ENCODE results near the gene TNFAIP8L2. TPM values are rescaled to one million over a fixed set of nuclear protein-coding genes. Genes with fewer than 3 reads are reported as not detected.

The TNFAIP8L2 gene
- total and polyA plus RNA-seq, 2 of the 4 experiments (the other 2 are of a cell fraction), result not detected

GRCh38 chr1:151146072-151146411 lies 10.4 kb upstream of the TNFAIP8L2 start:
- Histone ChIP-seq H2AK9ac (replicated peaks; ENCODE audit: low read depth, low read length, poor library complexity) (peak overlapping the region; percentile 85), H3K4ac (ENCODE audit: low read depth, low read length) (no peak overlapping the region; the same call in 1 of the 2 replicates), H2BK15ac (ENCODE audit: low read depth, low read length) (no peak overlapping the region), H2BK120ac (ENCODE audit: low read depth, low read length) (no peak overlapping the region), H3K14ac (replicated peaks; ENCODE audit: low read depth, low read length) (peak overlapping the region; percentile 61; the same call in 1 of the 2 replicates), H4K20me1 (ENCODE audit: insufficient read depth, low read length) (peaks cover 5% of the 10 kb centered on the region; the same call in 1 of the 2 replicates), H3K4me1 (ENCODE audit: control insufficient read depth, insufficient read depth, low read length) (peaks cover 5% of the 10 kb centered on the region), H2AK5ac (ENCODE audit: low read depth, low read length) (no peak overlapping the region), H2BK5ac (ENCODE audit: low read depth, low read length, poor library complexity, severe bottlenecking) (no peak overlapping the region), H3K9me3 (ENCODE audit: control insufficient read depth, insufficient read depth, low read length) (no peaks in the 10 kb centered on the region), H3K36me3 (ENCODE audit: control insufficient read depth, insufficient read depth, low read length) (no peaks in the 10 kb centered on the region), H3K56ac (ENCODE audit: extremely low read depth, insufficient read depth, low read length) (no peak overlapping the region), H3K4me3 (ENCODE audit: insufficient read depth, low read depth, low read length) (peak overlapping the region; percentile 77), H2BK20ac (ENCODE audit: low read depth, low read length) (no peak overlapping the region), H3K27ac (ENCODE audit: insufficient read depth, low read length) (no peak overlapping the region), H3K18ac (ENCODE audit: low read depth, low read length) (no peak overlapping the region), H3K23ac (ENCODE audit: low read depth, low read length) (peak overlapping the region; percentile 87; the same call in 1 of the 2 replicates), H3K9ac (ENCODE audit: low read depth, low read length) (peak overlapping the region; percentile 79), H4K8ac (ENCODE audit: low read depth in 2 of 2, low read length in 2 of 2) (no peak overlapping the region; a peak in 1 of 4 replicates), H3K79me1 (ENCODE audit: low read depth in 1 of 2, low read length in 2 of 2) (peaks cover 0 to 6% of the 10 kb centered on the region in 2 experiments; a peak in 1 of 4 replicates), H4K91ac (ENCODE audit: insufficient read depth, low read depth, low read length) (no peak overlapping the region), H3K27me3 (ENCODE audit: control insufficient read depth, insufficient read depth, low read length) (peaks cover 2% of the 10 kb centered on the region; the same call in 1 of the 2 replicates), H4K5ac (ENCODE audit: low read depth, low read length) (no peak overlapping the region), H3K4me2 (ENCODE audit: low read depth, low read length) (peak overlapping the region; percentile 91), H2AFZ (replicated peaks; ENCODE audit: low read length, poor library complexity) (peak overlapping the region; percentile 91), H3K9me1 (ENCODE audit: insufficient read depth, low read length) (peaks cover 4% of the 10 kb centered on the region; the same call in 1 of the 2 replicates)
- TF ChIP-seq MAZ (IDR thresholded peaks at IDR 0.05; ENCODE audit: borderline replicate concordance, low read depth, low read length), result no peak
- TF ChIP-seq POLR2A (IDR thresholded peaks at IDR 0.05; ENCODE audit: low read depth, low read length), result no peak
- no peak for TF ChIP-seq MXI1 (IDR thresholded peaks at IDR 0.05; ENCODE audit: borderline replicate concordance, low read depth, low read length)
- no peak for TF ChIP-seq CHD1 (IDR thresholded peaks at IDR 0.05; ENCODE audit: low read depth, low read length)
- no peak for TF ChIP-seq RAD21 (IDR thresholded peaks at IDR 0.05; ENCODE audit: low read length)
- TF ChIP-seq USF2 (IDR thresholded peaks at IDR 0.05; ENCODE audit: low read depth, low read length), result no peak
- TF ChIP-seq NFE2L2 (IDR thresholded peaks at IDR 0.05; ENCODE audit: low read depth, low read length), result no peak
- no peak for TF ChIP-seq BHLHE40 (IDR thresholded peaks at IDR 0.05; ENCODE audit: low read depth, low read length)
- TF ChIP-seq SMC3 (IDR thresholded peaks at IDR 0.05; ENCODE audit: low read depth, low read length), result no peak
- TF ChIP-seq CTCF (conservative IDR thresholded peaks at IDR 0.05; ENCODE audit: low read depth, low read length), result no peak
- dilution Hi-C loops (cut with HindIII; ENCODE audit: low sequenced_read_pairs, unreplicated experiment) (no loop called here), in situ Hi-C loops (cut with MboI; ENCODE audit: low sequenced_read_pairs) (no loop called here), intact Hi-C loops (cut with micrococcal nuclease) (loop anchor here (5.0 kb wide), 1 partner anchor 74 kb away; the partner anchor contains the start of gene GABPB2)
- ChIA-PET CTCF (no interaction called here), POLR2A (ENCODE audit: unreplicated experiment) (no interaction called here)
- ATAC-seq (ENCODE audit: low read depth) (peak; percentile 20), DNase-seq (no peak)
- 0% methylated on average over 16 of the region's 26 CpGs; no CpG with 5 or more reads in 1 of the 2 experiments for whole genome bisulfite sequencing, 2 experiments (ENCODE audit: extremely low coverage in 2 of 2, insufficient read length in 1 of 2)
- BruUV-seq (replicated peaks), result no TSS peak

All from IMR-90 (cell line).